Measurements from ENCODE around the gene HELZ2. TPM values are rescaled to one million over a fixed set of nuclear protein-coding genes. Genes with fewer than 3 reads are reported as not detected.

Gene HELZ2
- total and polyA plus RNA-seq, 9 donors, result 5.8 to 12.4 (median 7.4) TPM

GRCh38 chr20:63556873-63557478, 17.1 kb downstream of the HELZ2 start:
- H3K36me3 ChIP-seq (ENCODE audit: control insufficient read depth, insufficient read depth, low read length), result peaks cover 27% of the 10 kb centered on the region
- H3K27ac ChIP-seq (ENCODE audit: low read length), result no peak overlapping the region
- no peaks in the 10 kb centered on the region for H3K9me3 ChIP-seq (replicated peaks; ENCODE audit: control insufficient read depth, low read depth, low read length)
- DNase-seq, result no peak
- H3K4me3 ChIP-seq (ENCODE audit: low read length), result no peak overlapping the region
- H3K4me1 ChIP-seq (ENCODE audit: control insufficient read depth, insufficient read depth, low read length), result peaks cover 28% of the 10 kb centered on the region
- H3K27me3 ChIP-seq (ENCODE audit: control insufficient read depth, insufficient read depth, low read length), result peaks cover 27% of the 10 kb centered on the region
- WGBS (ENCODE audit: insufficient coverage), result 37% methylated on average over 23 of the region's 23 CpGs

DNA sequence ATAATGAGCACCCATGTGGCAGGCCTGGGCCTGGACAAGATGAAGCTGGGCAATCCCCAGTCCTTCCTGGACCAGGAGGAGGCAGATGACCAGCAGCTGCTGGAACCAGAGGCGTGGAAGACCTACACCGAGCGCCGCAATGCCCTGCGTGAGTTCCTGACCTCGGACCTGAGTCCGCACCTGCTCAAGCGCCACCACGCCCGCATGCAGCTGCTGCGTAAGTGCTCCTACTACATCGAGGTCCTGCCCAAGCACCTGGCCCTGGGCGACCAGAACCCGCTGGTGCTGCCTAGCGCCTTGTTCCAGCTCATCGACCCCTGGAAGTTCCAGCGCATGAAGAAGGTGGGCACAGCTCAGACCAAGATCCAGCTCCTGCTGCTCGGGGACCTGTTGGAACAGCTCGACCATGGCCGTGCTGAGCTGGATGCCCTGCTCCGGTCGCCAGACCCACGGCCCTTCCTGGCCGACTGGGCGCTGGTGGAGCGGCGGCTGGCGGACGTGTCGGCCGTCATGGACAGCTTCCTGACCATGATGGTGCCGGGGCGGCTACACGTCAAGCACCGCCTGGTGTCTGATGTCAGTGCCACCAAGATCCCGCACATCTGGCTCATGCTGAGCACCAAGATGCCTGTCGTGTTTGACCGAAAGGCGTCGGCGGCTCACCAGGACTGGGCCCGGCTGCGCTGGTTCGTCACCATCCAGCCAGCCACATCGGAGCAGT, 18.2 kb downstream of the HELZ2 start:
- H3K4me1 ChIP-seq (ENCODE audit: control insufficient read depth, insufficient read depth, low read length), result peaks cover 28% of the 10 kb centered on the region
- no peak overlapping the region for H3K4me3 ChIP-seq (ENCODE audit: low read length)
- no peak overlapping the region for H3K27ac ChIP-seq (ENCODE audit: low read length)
- peaks cover 16% of the 10 kb centered on the region for H3K36me3 ChIP-seq (ENCODE audit: control insufficient read depth, insufficient read depth, low read length)
- no peak for DNase-seq
- H3K9me3 ChIP-seq (replicated peaks; ENCODE audit: control insufficient read depth, low read depth, low read length), result no peaks in the 10 kb centered on the region
- peaks cover 35% of the 10 kb centered on the region for H3K27me3 ChIP-seq (ENCODE audit: control insufficient read depth, insufficient read depth, low read length)
- WGBS (ENCODE audit: insufficient coverage), result 89% methylated on average over 45 of the region's 45 CpGs

DNA sequence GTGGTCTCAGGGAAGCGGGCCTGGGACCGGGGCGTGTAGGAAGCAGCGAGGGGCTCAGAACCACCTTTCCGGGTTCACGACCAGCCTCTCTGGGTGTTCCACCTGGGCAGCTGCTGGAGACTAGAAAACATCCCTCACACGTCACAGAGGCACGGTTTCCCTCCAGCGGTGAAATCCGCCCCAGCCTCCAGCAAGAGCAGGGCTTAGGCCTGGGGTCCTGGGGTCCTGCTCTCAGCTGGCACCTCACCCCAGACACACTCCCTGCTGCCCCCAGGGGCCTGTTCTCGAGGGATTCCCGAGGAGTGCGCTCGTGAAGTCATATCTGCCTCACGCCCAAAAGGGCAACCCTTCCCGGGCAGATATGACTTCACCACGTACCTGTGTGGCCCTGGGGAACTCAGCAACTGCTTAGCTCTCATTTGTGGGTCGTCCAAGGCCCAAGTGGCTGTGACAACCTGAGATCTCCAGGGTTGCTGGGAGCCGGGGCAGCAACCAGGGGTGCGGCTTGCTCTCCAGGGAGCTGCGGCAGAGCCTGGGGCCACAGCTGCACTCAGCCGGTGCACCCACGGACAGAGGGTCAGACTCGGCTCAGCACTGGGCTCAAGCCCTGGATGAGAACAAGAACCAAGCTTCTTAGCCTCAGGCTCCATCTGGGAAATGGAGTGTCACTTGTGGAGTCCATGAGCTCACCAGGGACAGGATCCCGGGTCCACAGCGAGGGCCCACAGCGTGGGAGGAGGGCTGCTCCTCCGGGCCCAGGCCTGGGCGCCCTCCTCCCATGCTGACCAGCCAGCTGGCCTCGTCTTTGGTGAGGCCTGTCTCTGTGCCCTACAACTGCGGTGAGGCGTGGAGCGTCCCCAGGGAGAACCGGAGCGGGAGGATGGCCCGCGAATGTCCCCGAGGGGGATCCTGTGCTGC, 19.4 kb downstream of the HELZ2 start:
- Histone ChIP-seq H3K27me3 (ENCODE audit: control insufficient read depth, insufficient read depth, low read length) (peaks cover 38% of the 10 kb centered on the region), H3K27ac (ENCODE audit: low read length) (no peak overlapping the region), H3K9me3 (replicated peaks; ENCODE audit: control insufficient read depth, low read depth, low read length) (no peaks in the 10 kb centered on the region), H3K4me1 (ENCODE audit: control insufficient read depth, insufficient read depth, low read length) (peaks cover 28% of the 10 kb centered on the region), H3K36me3 (ENCODE audit: control insufficient read depth, insufficient read depth, low read length) (peaks cover 4% of the 10 kb centered on the region), H3K4me3 (ENCODE audit: low read length) (no peak overlapping the region)
- DNase-seq, result no peak
- WGBS (ENCODE audit: insufficient coverage), result 59% methylated on average over 37 of the region's 38 CpGs

DNA sequence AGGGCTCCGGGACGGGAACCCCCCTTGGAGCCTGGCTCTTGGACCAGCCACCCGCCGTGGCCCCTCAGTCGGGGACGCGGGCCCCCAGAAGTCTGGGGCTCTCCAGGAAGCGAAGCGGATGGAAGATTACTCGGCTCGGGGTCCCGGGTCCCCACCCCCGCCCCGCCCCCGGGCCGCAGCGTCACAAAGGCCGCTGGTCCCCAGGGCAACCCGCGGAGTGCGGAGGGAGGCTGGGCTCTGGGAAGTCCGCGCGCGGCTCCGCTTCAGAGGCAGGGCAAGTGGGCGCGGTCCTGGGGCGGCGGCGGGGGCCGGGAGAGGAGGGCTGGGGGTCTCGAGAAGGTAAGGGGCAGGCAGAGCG, 20.1 kb downstream of the HELZ2 start, which contains the start of gene FNDC11:
Gene FNDC11 (plus strand): TSS at position 227 of the 358 bp plus-strand sequence. CDS start 1,505 bp downstream, outside the sequence.
- WGBS (ENCODE audit: insufficient coverage), result under 1% methylated on average over 27 of the region's 34 CpGs
- no peaks in the 10 kb centered on the region for H3K9me3 ChIP-seq (replicated peaks; ENCODE audit: control insufficient read depth, low read depth, low read length)
- H3K27ac ChIP-seq (ENCODE audit: low read length), result no peak within 1 kb of the TSS
- peaks cover 28% of the 10 kb centered on the region for H3K4me1 ChIP-seq (ENCODE audit: control insufficient read depth, insufficient read depth, low read length)
- peaks cover 42% of the 10 kb centered on the region for H3K27me3 ChIP-seq (ENCODE audit: control insufficient read depth, insufficient read depth, low read length)
- peak within 1 kb of the TSS; percentile 50 for H3K4me3 ChIP-seq (ENCODE audit: low read length)
- peaks cover 3% of the 10 kb centered on the region for H3K36me3 ChIP-seq (ENCODE audit: control insufficient read depth, insufficient read depth, low read length)
- peak; percentile 52 for DNase-seq

DNA sequence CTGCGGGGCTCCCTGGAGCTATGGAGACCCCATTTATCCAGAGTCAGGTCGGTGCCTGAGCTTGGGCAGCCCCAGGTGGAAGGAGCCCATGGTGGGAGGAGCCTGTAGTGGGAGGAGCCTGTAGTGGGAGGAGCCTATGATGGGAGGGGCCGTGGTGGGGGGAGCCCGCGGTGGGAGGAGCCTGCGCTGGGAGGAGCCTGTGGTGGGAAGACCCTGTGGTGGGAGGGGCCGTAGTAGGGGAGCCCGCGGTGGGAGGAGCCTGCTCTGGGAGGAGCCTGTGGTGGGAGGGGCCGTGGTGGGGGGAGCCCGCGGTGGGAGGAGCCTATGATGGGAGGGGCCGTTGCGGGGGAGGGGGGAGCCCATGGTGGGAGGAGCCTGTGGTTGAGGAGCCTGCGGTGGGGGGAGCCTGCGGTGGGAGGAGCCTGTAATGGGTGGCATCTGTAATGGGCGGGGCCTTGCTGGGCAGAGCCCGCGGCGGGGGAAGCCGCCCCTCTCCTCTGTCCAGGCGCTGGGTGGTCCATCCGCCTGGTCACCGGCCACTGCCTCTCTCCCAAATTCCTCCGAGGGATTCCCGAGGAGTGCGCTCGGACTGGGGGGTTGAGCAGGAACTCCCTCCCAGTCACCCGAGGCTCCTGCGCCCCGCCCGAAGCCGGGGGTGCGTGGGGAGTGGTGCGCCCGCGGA, 20.6 kb downstream of the HELZ2 start:
- Histone ChIP-seq H3K9me3 (replicated peaks; ENCODE audit: control insufficient read depth, low read depth, low read length) (no peaks in the 10 kb centered on the region), H3K27ac (ENCODE audit: low read length) (no peak overlapping the region), H3K27me3 (ENCODE audit: control insufficient read depth, insufficient read depth, low read length) (peaks cover 47% of the 10 kb centered on the region), H3K36me3 (ENCODE audit: control insufficient read depth, insufficient read depth, low read length) (no peaks in the 10 kb centered on the region), H3K4me3 (ENCODE audit: low read length) (peak overlapping the region; percentile 50), H3K4me1 (ENCODE audit: control insufficient read depth, insufficient read depth, low read length) (peaks cover 28% of the 10 kb centered on the region)
- WGBS (ENCODE audit: insufficient coverage), result 1% methylated on average over 37 of the region's 37 CpGs
- peak; percentile 61 for DNase-seq

DNA sequence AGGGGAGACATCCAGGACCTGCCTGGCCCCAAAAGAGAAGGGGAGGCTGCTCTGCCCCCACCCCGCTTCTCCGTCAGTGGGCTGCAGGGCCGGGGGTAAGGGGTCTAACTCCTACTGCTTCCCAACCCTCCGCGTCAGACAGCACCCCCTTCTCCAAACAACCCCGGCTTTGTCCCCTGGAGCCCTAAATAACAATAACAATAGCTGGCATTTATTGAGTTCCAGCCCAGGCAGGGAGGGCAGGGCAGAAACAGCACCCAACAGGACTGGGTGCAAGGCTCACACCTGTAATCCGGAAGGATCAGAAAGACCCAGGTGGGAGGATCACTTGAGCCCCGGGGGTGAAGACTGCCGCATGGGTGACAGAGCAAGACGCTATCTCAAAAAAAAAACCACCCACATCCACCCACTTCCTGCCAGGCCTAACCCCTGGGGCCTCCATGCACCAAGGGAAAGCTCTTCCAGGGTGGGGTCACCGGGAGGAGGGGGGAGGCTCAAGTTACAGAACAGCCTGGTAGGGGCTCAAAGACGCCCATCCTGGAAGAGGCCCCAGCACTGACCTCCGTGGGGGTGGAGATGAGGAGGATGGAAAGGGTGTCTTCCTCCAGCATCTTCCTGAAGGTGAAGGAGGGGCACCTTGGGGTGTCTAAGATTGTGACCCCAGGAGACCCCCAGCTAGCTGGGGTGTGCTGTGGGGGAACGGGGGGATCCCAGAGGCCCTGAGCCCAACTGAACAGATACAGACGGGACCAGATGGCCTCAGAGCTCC, 21.4 kb downstream of the HELZ2 start:
- Histone ChIP-seq H3K9me3 (replicated peaks; ENCODE audit: control insufficient read depth, low read depth, low read length) (no peaks in the 10 kb centered on the region), H3K27ac (ENCODE audit: low read length) (no peak overlapping the region), H3K27me3 (ENCODE audit: control insufficient read depth, insufficient read depth, low read length) (peaks cover 55% of the 10 kb centered on the region), H3K4me3 (ENCODE audit: low read length) (no peak overlapping the region), H3K36me3 (ENCODE audit: control insufficient read depth, insufficient read depth, low read length) (no peaks in the 10 kb centered on the region), H3K4me1 (ENCODE audit: control insufficient read depth, insufficient read depth, low read length) (peaks cover 28% of the 10 kb centered on the region)
- WGBS (ENCODE audit: insufficient coverage), result 32% methylated on average over 12 of the region's 15 CpGs
- DNase-seq, result no peak

GRCh38 chr20:63551068-63551467, 23.0 kb downstream of the HELZ2 start:
- 46% methylated on average over 9 of the region's 9 CpGs for WGBS (ENCODE audit: insufficient coverage)
- Histone ChIP-seq H3K27me3 (ENCODE audit: control insufficient read depth, insufficient read depth, low read length) (peaks cover 71% of the 10 kb centered on the region), H3K36me3 (ENCODE audit: control insufficient read depth, insufficient read depth, low read length) (no peaks in the 10 kb centered on the region), H3K4me1 (ENCODE audit: control insufficient read depth, insufficient read depth, low read length) (peaks cover 20% of the 10 kb centered on the region), H3K4me3 (ENCODE audit: low read length) (no peak overlapping the region), H3K27ac (ENCODE audit: low read length) (no peak overlapping the region), H3K9me3 (replicated peaks; ENCODE audit: control insufficient read depth, low read depth, low read length) (no peaks in the 10 kb centered on the region)
- no peak for DNase-seq

DNA sequence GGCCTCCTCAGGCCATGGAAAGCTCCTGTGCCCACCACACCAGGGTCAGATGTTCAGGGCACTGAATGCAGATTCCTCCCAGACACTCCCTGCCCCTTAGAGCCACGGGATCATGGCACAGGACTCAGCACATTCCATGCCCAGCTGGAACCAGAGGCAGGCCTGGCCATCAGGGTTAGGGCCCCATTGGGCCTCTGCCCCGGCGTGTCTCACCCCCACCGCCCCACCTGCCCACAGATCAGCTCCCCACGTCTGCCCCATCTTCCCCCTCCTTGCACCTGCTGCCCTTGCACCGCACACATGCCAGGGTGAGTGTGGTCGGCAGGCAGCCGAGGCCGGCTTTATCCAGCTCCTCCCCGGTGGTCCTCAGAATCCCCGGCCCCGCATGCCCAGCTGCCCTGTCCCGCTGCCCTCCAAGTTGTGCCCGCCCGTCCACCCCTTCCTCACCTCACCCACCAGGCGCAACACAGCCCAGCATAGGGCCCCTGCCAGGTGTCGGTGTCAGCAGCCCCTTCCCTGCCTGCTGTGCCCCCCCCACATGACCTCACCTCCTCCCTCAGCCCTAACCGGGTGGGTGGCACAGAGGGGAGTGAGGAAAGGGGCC, 24.3 kb downstream of the HELZ2 start:
- Histone ChIP-seq H3K27me3 (ENCODE audit: control insufficient read depth, insufficient read depth, low read length) (peaks cover 77% of the 10 kb centered on the region), H3K4me1 (ENCODE audit: control insufficient read depth, insufficient read depth, low read length) (peaks cover 18% of the 10 kb centered on the region), H3K36me3 (ENCODE audit: control insufficient read depth, insufficient read depth, low read length) (no peaks in the 10 kb centered on the region), H3K27ac (ENCODE audit: low read length) (no peak overlapping the region), H3K9me3 (replicated peaks; ENCODE audit: control insufficient read depth, low read depth, low read length) (no peaks in the 10 kb centered on the region), H3K4me3 (ENCODE audit: low read length) (no peak overlapping the region)
- no peak for DNase-seq
- WGBS (ENCODE audit: insufficient coverage), result 62% methylated on average over 6 of the region's 18 CpGs

DNA sequence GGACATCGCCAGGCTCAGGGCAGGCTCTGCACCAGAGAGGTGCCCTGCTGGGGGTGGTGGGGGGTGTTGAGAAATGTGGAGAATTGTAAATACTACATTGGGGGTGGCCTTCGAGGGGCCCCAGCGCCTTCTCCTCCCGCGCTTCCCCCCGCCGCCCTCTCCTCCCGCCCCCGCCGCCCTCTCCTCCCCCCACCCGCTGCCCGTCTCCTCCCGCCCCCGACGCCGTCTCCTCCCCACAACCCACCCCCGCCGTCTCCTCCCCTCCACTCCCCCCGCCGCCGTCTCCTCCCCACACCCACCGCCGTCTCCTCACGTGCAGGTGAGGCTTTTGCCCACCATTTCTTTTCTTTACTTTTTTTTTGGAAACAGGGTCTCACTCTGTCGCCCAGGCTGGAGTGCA, 25.0 kb downstream of the HELZ2 start:
- H3K9me3 ChIP-seq (replicated peaks; ENCODE audit: control insufficient read depth, low read depth, low read length), result no peaks in the 10 kb centered on the region
- H3K4me1 ChIP-seq (ENCODE audit: control insufficient read depth, insufficient read depth, low read length), result peaks cover 11% of the 10 kb centered on the region
- H3K4me3 ChIP-seq (ENCODE audit: low read length), result no peak overlapping the region
- 60% methylated on average over 1 of the region's 25 CpGs for WGBS (ENCODE audit: insufficient coverage)
- no peak for DNase-seq
- H3K27me3 ChIP-seq (ENCODE audit: control insufficient read depth, insufficient read depth, low read length), result peaks cover 73% of the 10 kb centered on the region
- H3K27ac ChIP-seq (ENCODE audit: low read length), result no peak overlapping the region
- H3K36me3 ChIP-seq (ENCODE audit: control insufficient read depth, insufficient read depth, low read length), result no peaks in the 10 kb centered on the region

All from muscle of leg (tissue), 11 donors.